ENCODE data around the gene EVC. TPM values are rescaled to one million over a fixed set of nuclear protein-coding genes. Genes with fewer than 3 reads are reported as not detected.

Gene EVC
- total RNA-seq, 1 donor from 2014 or later: 9.5 TPM

DNA sequence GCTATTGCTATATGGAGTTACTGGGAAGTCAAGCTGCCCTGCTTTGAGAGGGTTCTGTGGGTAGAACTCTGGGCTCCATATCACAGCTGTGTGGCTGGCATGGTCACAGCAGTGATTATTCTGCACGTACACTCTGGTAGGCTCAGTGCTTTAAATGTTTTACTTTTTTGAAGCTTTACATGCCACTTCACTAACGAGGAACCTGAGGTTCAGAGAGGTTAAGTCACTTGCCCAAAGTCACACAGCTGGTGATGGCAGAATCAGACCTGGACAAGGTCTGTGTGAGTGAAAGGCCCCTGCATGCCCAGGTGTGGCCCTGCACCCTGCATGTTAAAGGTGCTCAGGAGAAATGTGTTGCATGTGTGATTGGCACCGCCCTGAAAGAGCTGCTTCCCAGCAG is 24.5 kb downstream of the EVC start:
- no peak for FAIRE-seq

DNA sequence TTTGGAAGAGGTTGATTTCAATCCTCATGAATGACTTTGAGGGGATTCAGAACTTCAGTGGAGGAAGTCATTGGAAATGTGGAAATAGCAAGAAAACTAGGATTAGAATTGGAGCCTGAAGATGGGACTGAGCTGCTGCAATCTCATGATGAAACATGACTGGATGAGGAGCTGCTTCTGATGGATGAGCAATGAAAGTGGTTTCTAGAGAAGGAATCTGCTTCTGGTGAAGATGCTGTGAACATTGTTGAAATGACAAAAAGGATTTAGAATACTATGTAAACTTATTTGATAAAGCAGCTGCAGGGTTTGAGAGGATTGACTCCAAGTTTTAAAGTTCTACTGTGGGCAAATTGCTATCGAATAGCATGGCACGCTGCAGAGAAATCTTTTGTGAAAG is 27.1 kb downstream of the EVC start:
- no peak for FAIRE-seq
- TF ChIP-seq, protein P1, sequence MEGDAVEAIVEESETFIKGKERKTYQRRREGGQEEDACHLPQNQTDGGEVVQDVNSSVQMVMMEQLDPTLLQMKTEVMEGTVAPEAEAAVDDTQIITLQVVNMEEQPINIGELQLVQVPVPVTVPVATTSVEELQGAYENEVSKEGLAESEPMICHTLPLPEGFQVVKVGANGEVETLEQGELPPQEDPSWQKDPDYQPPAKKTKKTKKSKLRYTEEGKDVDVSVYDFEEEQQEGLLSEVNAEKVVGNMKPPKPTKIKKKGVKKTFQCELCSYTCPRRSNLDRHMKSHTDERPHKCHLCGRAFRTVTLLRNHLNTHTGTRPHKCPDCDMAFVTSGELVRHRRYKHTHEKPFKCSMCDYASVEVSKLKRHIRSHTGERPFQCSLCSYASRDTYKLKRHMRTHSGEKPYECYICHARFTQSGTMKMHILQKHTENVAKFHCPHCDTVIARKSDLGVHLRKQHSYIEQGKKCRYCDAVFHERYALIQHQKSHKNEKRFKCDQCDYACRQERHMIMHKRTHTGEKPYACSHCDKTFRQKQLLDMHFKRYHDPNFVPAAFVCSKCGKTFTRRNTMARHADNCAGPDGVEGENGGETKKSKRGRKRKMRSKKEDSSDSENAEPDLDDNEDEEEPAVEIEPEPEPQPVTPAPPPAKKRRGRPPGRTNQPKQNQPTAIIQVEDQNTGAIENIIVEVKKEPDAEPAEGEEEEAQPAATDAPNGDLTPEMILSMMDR (IDR thresholded peaks at IDR 0.05; ENCODE audit: insufficient read depth, low read length, severe bottlenecking): no peak
- Histone ChIP-seq H3K27me3 (ENCODE audit: control insufficient read depth, insufficient read depth, low read length) (no peaks in the 10 kb centered on the region), H3K4me3 (ENCODE audit: low read depth, low read length) (no peak overlapping the region), H3K36me3 (ENCODE audit: control insufficient read depth, insufficient read depth, low read length) (peaks cover 17% of the 10 kb centered on the region)
- DNase-seq (ENCODE audit: low read depth): no peak

More for the DNA sequence above, 24.5 kb downstream of the EVC start:
- Histone ChIP-seq H3K4me3 (ENCODE audit: low read depth, low read length) (no peak overlapping the region), H3K36me3 (ENCODE audit: control insufficient read depth, insufficient read depth, low read length) (peaks cover 29% of the 10 kb centered on the region), H3K27me3 (ENCODE audit: control insufficient read depth, insufficient read depth, low read length) (no peaks in the 10 kb centered on the region)
- TF ChIP-seq, protein P1 (IDR thresholded peaks at IDR 0.05; ENCODE audit: insufficient read depth, low read length, severe bottlenecking): no peak
- no peak for DNase-seq (ENCODE audit: low read depth)

DNA sequence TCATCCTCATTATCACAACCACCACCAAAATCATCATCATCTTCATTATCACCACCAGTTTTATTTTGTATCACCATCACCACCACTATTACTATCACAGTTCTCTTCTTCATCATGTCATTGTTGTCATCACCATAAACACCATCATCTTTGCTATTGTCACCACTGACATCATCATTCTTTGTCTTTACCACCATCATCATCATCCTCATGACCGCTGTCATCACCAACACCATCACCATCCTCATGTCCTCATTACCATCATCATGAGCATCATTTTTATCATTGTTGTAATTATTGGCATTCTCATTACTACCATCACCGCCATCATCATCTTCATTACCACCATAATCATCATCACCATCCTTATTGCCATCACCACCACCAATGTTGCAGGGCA is 31.4 kb downstream of the EVC start:
- FAIRE-seq (no peak), DNase-seq (ENCODE audit: low read depth) (no peak)
- Histone ChIP-seq H3K4me3 (ENCODE audit: low read depth, low read length) (no peak overlapping the region), H3K36me3 (ENCODE audit: control insufficient read depth, insufficient read depth, low read length) (peaks cover 4% of the 10 kb centered on the region), H3K27me3 (ENCODE audit: control insufficient read depth, insufficient read depth, low read length) (no peaks in the 10 kb centered on the region)
- TF ChIP-seq, protein P1 (IDR thresholded peaks at IDR 0.05; ENCODE audit: insufficient read depth, low read length, severe bottlenecking): no peak

DNA sequence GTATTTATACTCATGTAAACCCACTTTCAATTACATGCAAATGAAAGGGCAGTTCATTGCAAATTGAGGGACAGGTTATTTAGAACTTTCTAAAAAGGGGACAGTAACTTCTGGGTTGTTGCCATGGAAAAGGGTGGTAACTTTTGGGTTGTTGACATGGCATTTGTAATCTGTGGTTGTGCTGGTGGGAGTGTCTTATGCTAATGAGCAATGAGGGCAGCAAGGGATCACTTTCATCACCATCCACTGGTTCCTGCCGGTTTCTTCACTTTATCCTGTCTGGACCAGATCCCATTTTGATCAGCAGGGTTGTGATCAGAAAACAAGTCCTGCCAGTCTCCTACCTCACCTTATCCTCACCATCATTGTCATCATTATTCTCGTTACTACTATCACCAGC is 32.0 kb downstream of the EVC start:
- Histone ChIP-seq H3K4me3 (ENCODE audit: low read depth, low read length) (no peak overlapping the region), H3K36me3 (ENCODE audit: control insufficient read depth, insufficient read depth, low read length) (peaks cover 4% of the 10 kb centered on the region), H3K27me3 (ENCODE audit: control insufficient read depth, insufficient read depth, low read length) (no peaks in the 10 kb centered on the region)
- DNase-seq (ENCODE audit: low read depth): no peak
- no peak for FAIRE-seq
- TF ChIP-seq, protein P1 (IDR thresholded peaks at IDR 0.05; ENCODE audit: insufficient read depth, low read length, severe bottlenecking): no peak

DNA sequence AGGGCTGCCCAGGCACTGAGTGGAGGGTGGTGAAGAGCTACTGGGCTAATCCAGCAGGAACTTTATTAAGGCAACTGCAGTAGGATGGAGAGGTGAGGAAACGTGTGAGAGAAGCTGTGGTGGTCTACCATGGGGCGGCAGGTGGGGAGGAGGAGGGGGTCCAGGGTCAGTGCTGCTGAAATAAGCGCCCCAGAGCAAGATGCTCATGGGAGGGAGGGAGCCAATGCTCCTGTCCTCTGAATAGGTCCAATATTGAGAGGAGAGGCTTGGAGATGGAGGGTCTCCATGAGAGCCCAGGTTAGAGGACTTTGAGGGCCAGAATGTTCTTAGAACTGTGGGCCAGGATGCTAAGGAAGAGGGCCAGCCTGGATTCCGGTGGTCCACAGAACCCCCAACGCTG is 35.2 kb downstream of the EVC start:
- H3K36me3 ChIP-seq (ENCODE audit: control insufficient read depth, insufficient read depth, low read length): peaks cover 5% of the 10 kb centered on the region
- TF ChIP-seq, protein P1 (IDR thresholded peaks at IDR 0.05; ENCODE audit: insufficient read depth, low read length, severe bottlenecking): no peak
- DNase-seq (ENCODE audit: low read depth): no peak
- no peak for FAIRE-seq
- no peaks in the 10 kb centered on the region for H3K27me3 ChIP-seq (ENCODE audit: control insufficient read depth, insufficient read depth, low read length)
- no peak overlapping the region for H3K4me3 ChIP-seq (ENCODE audit: low read depth, low read length)
